RPMI8226 (cell line): ENCODE data around the gene ADH6.
"Not testable (repeated sequence)": the region's sequence is repeated elsewhere in the genome, so short reads cannot be mapped to it uniquely, and the experiment has no call there.

ENCODE experiments used
- DNase-seq: peaks from one replicate; pipeline ENCODE4 v3.0.0-alpha.2; 2015

Gene ADH6

DNA sequence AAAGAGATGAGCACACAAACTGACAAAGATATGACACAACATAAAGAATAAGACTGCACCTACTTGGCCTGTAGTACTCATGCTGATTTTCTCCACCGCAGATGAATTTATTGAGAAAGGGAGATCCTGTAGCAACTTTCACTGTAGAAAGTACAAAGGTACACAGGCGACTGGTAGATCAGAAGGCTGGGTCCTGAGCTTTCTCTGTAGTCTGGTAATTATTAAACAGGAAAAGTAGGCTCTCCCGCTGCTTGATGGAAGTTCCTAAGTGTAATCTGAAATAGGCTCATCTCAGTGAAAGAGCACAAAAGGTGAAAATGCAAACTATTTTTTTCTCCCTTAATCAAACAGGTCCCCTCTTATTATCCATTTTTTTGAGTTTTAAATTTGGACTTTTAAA lies at the start of gene ADH6:
TSS of gene ADH6 (minus strand) at position 175 of the 400 bp plus-strand sequence. CDS start at position 81, 94 bp downstream.
- DNase-seq = no peak

- no peak for DNase-seq
Measured at GRCh38 chr4:99264927-99265326, 45.9 kb upstream of the ADH6 start.

DNA sequence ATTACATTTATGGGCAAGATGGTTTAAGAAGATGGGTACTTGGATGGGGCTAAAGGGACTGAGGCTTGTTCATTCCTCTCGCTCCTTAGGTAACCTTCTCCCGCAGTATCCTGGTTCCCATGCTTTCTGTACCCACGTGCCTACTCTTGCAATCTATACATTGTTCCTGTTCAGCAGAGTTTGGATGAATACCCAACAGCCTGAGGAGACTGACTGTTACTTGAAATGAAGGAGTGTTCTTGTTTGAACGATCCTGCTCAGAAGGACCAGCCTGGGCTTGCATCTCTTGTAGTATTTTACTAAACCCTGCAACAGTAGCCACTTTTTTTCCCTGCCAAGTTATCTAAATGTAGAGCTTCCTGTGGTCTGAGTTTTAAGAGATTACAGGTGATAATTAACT lies 33.7 kb upstream of the ADH6 start:
- DNase-seq = no peak

GRCh38 chr4:99248714-99249113 lies 29.7 kb upstream of the ADH6 start:
- DNase-seq = no peak

DNA sequence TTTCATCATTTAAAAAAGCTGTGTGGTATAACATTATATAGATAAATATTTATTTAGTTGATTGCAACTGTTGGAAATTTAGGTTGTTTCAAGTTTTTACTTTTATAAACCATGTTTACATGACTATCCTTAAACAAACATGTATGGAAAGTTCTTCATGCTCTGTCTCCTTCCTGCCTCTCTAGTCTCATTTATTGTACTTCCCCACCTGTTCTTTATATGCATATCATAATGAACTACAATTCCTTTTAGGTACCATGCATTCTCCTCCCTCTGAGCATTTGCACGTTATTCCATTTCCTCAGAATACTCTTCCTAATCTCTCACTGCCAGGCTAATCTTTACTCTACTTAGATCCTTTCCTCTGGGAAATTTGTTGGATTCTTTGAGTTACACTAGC lies 16.9 kb upstream of the ADH6 start:
- DNase-seq = no peak

- no peak for DNase-seq
Measured at GRCh38 chr4:99234331-99235010, 15.4 kb upstream of the ADH6 start.

DNA sequence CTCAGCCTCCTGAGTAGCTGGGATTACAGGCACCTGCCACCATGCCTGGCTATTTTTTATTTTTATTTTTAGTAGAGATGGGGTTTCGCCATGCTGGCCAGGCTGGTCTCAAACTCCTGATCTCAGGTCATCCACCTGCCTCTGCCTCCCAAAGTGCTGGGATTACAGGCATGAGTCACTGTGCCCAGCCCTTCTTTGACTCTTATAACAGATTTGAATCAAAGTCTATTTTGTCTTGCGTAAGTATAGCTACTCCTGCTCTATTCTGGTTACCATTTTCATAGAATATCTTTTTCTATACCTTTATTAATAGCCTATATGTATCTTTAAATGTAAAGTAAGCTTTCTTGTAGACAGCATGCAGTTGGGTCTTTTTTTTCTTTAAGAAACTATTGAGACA lies 14.4 kb upstream of the ADH6 start:
- not testable (repeated sequence) for DNase-seq

DNA sequence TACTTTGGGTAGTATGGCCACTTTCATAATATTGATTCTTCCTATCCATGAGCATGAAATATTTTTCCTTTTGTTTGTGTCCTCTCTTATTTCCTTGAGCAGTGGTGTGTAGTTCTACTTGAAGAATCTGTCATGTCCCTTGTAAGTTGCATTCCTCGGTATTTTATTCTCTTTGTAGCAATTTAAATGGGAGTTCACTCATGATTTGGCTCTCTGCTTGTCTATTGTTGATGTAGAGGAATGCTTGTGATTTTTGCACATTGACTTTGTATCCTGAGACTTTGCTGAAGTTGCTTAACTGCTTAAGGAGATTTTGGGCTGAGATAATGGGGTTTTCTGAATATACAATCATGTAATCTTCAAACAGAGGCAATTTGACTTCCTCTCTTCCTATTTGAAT lies 9.7 kb upstream of the ADH6 start:
- not testable (repeated sequence) for DNase-seq

DNA sequence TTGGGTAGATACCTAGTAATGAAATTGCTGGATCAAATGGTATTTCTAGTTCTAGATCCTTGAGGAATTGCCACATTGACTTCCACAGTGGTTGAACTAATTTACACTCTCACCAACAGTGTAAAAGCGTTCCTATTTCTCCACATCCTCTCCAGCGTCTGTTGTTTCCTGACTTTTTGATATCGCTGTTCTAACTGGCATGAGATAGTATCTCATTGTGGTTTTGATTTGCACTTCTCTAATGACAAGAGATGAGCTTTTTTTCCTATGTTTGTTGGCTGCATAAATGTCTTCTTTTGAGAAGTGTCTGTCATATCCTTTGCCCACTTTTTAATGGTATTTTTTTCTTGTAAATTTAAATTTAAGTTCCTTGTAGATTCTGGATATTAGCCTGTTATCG lies 8.6 kb upstream of the ADH6 start:
- not testable (repeated sequence) for DNase-seq

- no peak for DNase-seq
Measured at GRCh38 chr4:99221980-99222379, 2.9 kb upstream of the ADH6 start.

DNA sequence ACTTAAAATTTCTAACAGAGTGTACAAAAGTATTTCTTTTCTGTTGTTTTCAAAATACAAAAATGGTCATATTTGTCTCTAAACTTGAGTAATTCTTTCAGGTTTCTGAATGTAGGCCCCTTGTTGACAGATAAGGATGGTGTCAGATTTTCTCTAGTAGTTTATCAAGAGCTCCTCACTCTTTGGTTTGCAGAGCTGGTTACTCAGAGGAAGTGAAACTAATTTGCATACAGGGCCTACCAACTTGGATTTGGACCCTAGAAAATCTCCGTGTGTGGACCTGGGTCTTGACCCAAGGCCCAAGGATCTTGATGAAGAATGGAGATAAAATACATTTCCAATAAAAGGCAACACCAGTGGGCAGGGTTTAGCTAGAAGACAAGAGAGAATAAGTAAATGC lies 433 bp upstream of the ADH6 start:
- no peak for DNase-seq

GRCh38 chr4:99215521-99215920 lies 3.5 kb downstream of the ADH6 start:
- no peak for DNase-seq

DNA sequence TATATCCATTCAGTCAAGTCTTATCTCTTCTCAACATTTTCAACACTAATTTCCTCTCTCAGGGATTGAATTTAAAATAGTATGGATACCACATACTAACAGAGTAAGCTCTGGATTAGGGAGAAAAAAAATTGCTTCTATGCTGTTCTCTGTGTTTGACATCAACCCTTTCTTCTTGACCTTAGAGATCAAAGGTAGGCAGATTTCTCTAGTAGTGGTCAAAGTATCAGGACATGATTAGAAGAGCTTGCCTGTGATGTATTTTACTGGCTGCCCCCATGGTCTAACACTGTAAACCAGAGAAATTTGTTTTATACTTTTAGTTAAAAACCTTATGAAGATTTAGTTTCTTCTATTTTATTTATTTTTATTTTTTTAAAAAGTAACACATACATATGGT lies 8.3 kb downstream of the ADH6 start:
- DNase-seq = no peak

DNA sequence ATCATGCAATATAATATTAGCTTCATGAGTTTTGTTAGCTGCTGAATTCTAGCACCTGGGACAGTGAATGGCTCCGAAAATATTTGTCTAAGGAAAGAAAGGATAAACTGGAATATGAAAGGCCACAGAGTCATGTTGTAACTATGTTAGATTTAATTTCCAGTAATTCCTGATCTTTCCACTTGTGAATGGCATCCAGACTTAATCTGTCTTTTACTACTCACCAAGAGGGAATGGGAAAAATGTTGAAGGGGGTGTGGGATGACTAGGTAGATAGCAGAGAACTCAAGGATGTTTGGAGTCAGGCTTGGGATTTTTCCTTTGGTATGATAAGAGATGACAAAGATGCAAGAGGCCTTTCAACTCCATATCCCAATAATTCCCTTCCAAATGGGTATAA lies 9.4 kb downstream of the ADH6 start:
- DNase-seq = no peak

GRCh38 chr4:99208719-99209075 lies 10.3 kb downstream of the ADH6 start:
- DNase-seq = no peak

DNA sequence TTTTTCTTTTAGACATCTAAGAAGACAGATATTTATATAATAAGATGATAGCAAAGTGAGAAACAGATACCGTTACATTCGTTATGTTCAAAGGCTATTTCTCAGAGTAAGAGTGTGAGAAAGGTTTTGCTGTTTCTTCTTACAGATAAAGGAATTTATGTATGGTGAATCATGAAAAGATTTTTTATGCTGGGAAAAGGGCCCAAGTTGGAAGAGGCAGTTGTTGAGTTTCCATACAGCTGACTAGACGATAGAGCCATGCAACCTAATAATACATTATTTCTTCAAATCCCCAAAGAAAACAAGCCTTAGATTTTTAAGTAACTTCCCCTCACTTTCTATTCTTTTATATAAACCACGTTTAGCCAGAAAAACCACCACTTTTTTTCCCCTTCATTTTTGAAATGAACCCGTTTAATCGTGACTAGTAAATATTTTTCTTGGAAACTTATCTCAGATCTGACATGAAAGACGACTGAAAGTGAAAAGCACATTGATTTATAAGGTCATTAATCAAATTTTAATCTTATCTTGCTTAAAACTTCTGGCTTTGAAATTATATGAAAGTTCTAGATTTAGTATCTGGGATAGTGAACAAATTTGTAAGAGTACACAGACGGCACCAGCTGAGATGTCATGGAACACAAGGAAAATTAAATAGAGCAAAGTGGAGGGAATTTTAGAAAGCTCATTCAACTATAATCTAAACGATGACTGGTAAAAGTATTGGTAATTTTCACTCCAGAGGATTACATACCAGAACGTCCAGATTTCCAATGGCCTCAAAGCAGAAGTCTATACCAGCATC lies 10.9 kb downstream of the ADH6 start:
- no peak for DNase-seq

GRCh38 chr4:99207069-99207743 lies 11.8 kb downstream of the ADH6 start:
- no peak for DNase-seq

DNA sequence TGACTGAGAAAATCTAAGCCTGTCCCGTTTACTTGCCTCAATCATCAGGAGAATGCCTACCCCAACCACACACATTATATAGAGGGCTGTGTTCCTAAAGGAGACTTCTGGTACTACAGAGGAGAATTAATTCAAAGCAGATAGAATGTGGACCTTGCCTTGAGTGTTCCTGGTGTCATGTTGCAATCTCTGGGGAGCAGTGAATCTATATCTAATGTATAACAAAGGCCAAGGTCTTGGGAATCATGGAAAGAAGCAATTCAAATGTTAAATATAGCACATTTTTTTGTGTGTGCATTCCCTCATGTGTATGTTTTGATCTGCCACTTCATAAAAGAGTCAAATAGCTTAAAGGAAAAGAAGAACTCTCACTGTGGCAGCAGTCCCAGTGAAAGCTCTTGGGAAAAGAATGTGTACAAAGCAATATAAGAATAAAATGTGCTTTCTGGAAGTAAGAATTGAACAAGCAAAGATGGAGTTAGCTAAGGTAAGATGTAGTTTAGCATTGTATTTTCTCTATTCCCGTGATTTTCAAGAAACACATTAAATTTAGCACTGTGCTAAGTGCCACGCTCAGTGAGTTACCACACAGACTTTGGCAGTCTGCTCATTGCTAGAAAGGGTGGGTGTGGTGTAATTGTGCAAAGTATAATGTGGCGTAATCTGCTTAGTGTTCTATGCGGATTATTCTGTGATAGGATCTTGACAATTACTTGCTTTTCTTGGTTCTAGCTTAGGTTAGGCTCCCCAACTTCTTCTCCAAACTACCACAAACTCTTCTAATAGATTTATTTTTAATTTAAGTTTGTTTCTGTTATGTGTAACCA lies 13.7 kb downstream of the ADH6 start:
- DNase-seq = no peak

- DNase-seq = no peak
Measured at GRCh38 chr4:99202536-99202935, 16.5 kb downstream of the ADH6 start.

DNA sequence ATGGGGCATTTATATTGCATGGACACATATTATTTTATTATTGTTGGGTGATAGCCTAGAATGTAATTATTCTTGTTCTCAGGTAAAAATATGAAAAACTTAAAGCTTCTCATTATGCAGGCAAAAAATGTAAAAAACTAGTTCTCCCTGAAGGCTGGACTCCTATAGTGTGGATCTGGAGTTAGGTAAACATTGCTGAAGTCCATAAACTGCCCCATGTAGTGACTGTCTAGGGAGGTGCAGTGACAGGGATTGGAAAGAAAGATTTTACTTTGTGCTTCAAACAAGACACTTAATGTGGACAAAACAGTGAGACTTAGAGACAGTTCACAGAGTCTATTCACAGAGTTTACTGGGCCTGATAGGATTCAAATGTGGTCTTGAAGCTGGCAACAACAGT lies 17.0 kb downstream of the ADH6 start:
- no peak for DNase-seq

- no peak for DNase-seq
Measured at GRCh38 chr4:99201690-99202089, 17.4 kb downstream of the ADH6 start.

DNA sequence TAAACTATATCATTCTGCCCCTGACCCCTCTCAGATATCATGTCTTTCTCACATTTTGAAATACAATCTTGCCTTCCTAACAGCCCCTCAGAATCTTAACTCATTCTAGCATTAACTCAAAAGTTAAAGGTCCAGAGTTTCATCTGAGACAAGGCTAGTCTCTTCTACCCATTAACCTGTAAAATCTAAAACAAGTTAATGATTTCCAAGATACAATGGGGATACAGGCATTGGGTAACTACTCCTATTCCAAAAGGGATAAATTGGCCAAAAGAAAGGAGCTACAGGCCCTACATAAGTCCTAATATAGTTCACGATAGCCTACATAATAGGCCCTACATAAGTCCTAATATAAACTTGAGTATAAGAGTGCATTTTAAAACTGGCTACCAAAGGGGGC lies 18.9 kb downstream of the ADH6 start:
- no peak for DNase-seq

GRCh38 chr4:99190336-99190735 lies 28.7 kb downstream of the ADH6 start:
- no peak for DNase-seq
